IMR-90 (cell line): Measurements from ENCODE around the gene ARR3. TPM values are rescaled to one million over a fixed set of nuclear protein-coding genes. Genes with fewer than 3 reads are reported as not detected.
"Not testable (repeated sequence)": the region's sequence is repeated elsewhere in the genome, so short reads cannot be mapped to it uniquely, and the experiment has no call there.

ENCODE experiments used
- ATAC-seq: fragments of 200-7000 bp; cut with Tn5 transposase; 2 replicates; pipeline ENCODE4 v1.9.1; 2020; ENCODE audit warnings: low read depth, mild to moderate bottlenecking, moderate library complexity
- BruUV-seq: library from RNA; stranded (reverse); fragments of 400-500 nt; replicated peaks from 2 replicates; lab custom pipeline; 2021; lab: Mats Ljungman, UMichigan
- CTCF ChIA-PET: fragments of 300-600 bp; formaldehyde crosslinking; extraction: SDS; loops from one replicate; lab custom pipeline; 2021; ENCODE audit warnings: antibody characterized with exemption; lab: Yijun Ruan, JAX
- POLR2A ChIA-PET: fragments of 300-600 bp; sonication (Branson Sonifier 250); formaldehyde crosslinking; loops from one replicate; lab custom pipeline; 2022; ENCODE audit warnings: antibody characterized with exemption; ENCODE audit not compliant: unreplicated experiment; lab: Charles Lee
- DNase-seq: peaks from one replicate; pipeline ENCODE4 v3.0.0; 2013
- H2AFZ ChIP-seq: replicated peaks from 2 replicates; pipeline ENCODE3; 2013; ENCODE audit warnings: low read length, mild to moderate bottlenecking; ENCODE audit not compliant: poor library complexity
- H2AK5ac ChIP-seq: 2 replicates; pipeline ENCODE4 v1.6.1; 2013; ENCODE audit warnings: low read depth, low read length, inconsistent platforms
- H2AK9ac ChIP-seq: replicated peaks from 2 replicates; pipeline ENCODE3; 2013; ENCODE audit warnings: mild to moderate bottlenecking, low read depth, low read length, moderate library complexity; ENCODE audit not compliant: poor library complexity
- H2BK120ac ChIP-seq: 2 replicates; pipeline ENCODE4 v1.6.1; 2013; ENCODE audit warnings: low read depth, low read length, inconsistent platforms
- H2BK15ac ChIP-seq: 3 replicates; pipeline ENCODE4 v1.6.1; 2013; ENCODE audit warnings: low read depth, low read length, inconsistent platforms
- H2BK20ac ChIP-seq: 2 replicates; pipeline ENCODE4 v1.6.1; 2013; ENCODE audit warnings: low read depth, mild to moderate bottlenecking, inconsistent platforms, low read length, moderate library complexity
- H2BK5ac ChIP-seq: 2 replicates; pipeline ENCODE4 v1.6.1; 2013; ENCODE audit warnings: mild to moderate bottlenecking, low read depth, low read length, inconsistent platforms; ENCODE audit not compliant: poor library complexity, severe bottlenecking
- H3K14ac ChIP-seq: replicated peaks from 2 replicates; pipeline ENCODE4 v1.6.1; 2013; ENCODE audit warnings: low read depth, low read length, inconsistent platforms
- H3K18ac ChIP-seq: 2 replicates; pipeline ENCODE4 v1.6.1; 2013; ENCODE audit warnings: low read depth, low read length, control low read depth
- H3K23ac ChIP-seq: 2 replicates; pipeline ENCODE4 v1.6.1; 2013; ENCODE audit warnings: low read depth, low read length, inconsistent platforms
- H3K27ac ChIP-seq: 2 replicates; pipeline ENCODE4 v1.5.1; 2013; ENCODE audit warnings: mild to moderate bottlenecking, control low read depth, low read length; ENCODE audit not compliant: insufficient read depth
- H3K27me3 ChIP-seq: 2 replicates; pipeline ENCODE4 v1.6.1; 2013; ENCODE audit warnings: low read length; ENCODE audit not compliant: control insufficient read depth, insufficient read depth
- H3K36me3 ChIP-seq: 2 replicates; pipeline ENCODE4 v1.6.1; 2013; ENCODE audit warnings: low read length, mixed read lengths; ENCODE audit not compliant: control insufficient read depth, insufficient read depth
- H3K4ac ChIP-seq: 2 replicates; pipeline ENCODE4 v1.6.1; 2013; ENCODE audit warnings: low read depth, low read length, inconsistent platforms
- H3K4me1 ChIP-seq: 2 replicates; pipeline ENCODE4 v1.6.1; 2013; ENCODE audit warnings: low read length, mixed read lengths; ENCODE audit not compliant: control insufficient read depth, insufficient read depth
- H3K4me2 ChIP-seq: 2 replicates; pipeline ENCODE4 v1.6.1; 2013; ENCODE audit warnings: low read depth, mild to moderate bottlenecking, control low read depth, low read length, moderate library complexity
- H3K4me3 ChIP-seq: 2 replicates; pipeline ENCODE4 v1.5.1; 2013; ENCODE audit warnings: low read depth, mild to moderate bottlenecking, control low read depth, low read length, moderate library complexity; ENCODE audit not compliant: insufficient read depth
- H3K56ac ChIP-seq: 2 replicates; pipeline ENCODE4 v1.6.1; 2013; ENCODE audit warnings: low read length, inconsistent platforms; ENCODE audit not compliant: insufficient read depth; ENCODE audit errors: extremely low read depth
- H3K79me1 ChIP-seq, 2 experiments: 2 replicates each; pipeline ENCODE4 v1.6.1; 2013; ENCODE audit warnings: low read length in 2 of 2, inconsistent platforms in 1 of 2, low read depth in 1 of 2
- H3K9ac ChIP-seq: 2 replicates; pipeline ENCODE4 v1.6.1; 2013; ENCODE audit warnings: low read depth, low read length, control low read depth
- H3K9me1 ChIP-seq: 2 replicates; pipeline ENCODE4 v1.6.1; 2013; ENCODE audit warnings: low read length, inconsistent platforms; ENCODE audit not compliant: insufficient read depth
- H3K9me3 ChIP-seq: 2 replicates; pipeline ENCODE4 v1.6.1; 2013; ENCODE audit warnings: low read length; ENCODE audit not compliant: control insufficient read depth, insufficient read depth
- H4K20me1 ChIP-seq: 2 replicates; pipeline ENCODE4 v1.6.1; 2013; ENCODE audit warnings: low read length, inconsistent platforms; ENCODE audit not compliant: insufficient read depth
- H4K5ac ChIP-seq: 2 replicates; pipeline ENCODE4 v1.6.1; 2013; ENCODE audit warnings: mild to moderate bottlenecking, low read depth, low read length, control low read depth
- H4K8ac ChIP-seq, 2 experiments: 2 replicates each; pipeline ENCODE4 v1.6.1; 2013; ENCODE audit warnings: low read depth in 2 of 2, low read length in 2 of 2, control low read depth in 1 of 2, inconsistent platforms in 1 of 2
- H4K91ac ChIP-seq: 2 replicates; pipeline ENCODE4 v1.6.1; 2013; ENCODE audit warnings: low read depth, low read length, inconsistent platforms; ENCODE audit not compliant: insufficient read depth
- BHLHE40 ChIP-seq: fragments of 150-350 bp; IDR thresholded peaks from 2 replicates; pipeline ENCODE4 v1.6.1; 2016; ENCODE audit warnings: mild to moderate bottlenecking, low read depth, low read length
- POLR2A ChIP-seq: IDR thresholded peaks from 2 replicates; pipeline ENCODE4 v1.6.1; 2012; ENCODE audit warnings: mild to moderate bottlenecking, low read depth, low read length
- whole genome bisulfite sequencing, 2 experiments: methylation state at CpG; one replicate each; pipeline versions ENCODE4 v1.1.5 to v1.1.7; 2013; ENCODE audit warnings: missing lambda C conversion rate in 2 of 2; ENCODE audit not compliant: insufficient read length in 1 of 2; ENCODE audit errors: extremely low coverage in 2 of 2; 5-methylcytosine and 5-hydroxymethylcytosine counted together
- dilution Hi-C: fragments of 300-500 bp; cut with HindIII; formaldehyde crosslinking; loops from one replicate; pipeline ENCODE4 v1.14.3; 2018; ENCODE audit warnings: low sequenced_read_pairs; ENCODE audit not compliant: unreplicated experiment
- in situ Hi-C: fragments of 300-500 bp; cut with MboI; formaldehyde crosslinking; loops from 3 replicates; pipeline ENCODE4 v1.14.3; 2019; ENCODE audit warnings: low sequenced_read_pairs, inconsistent platforms, mixed read lengths
- intact Hi-C: fragments of 100-400 bp; cut with micrococcal nuclease; formaldehyde crosslinking; loops from 2 replicates; pipeline ENCODE4 v1.10.0; 2022
- polyA plus RNA-seq, 3 experiments: library from polyadenylated mRNA; depleted of rRNA; stranded (reverse); fragments of >200 nt; gene quantifications; 2 replicates each; pipeline ENCODE4 v1.2.3, GENCODE V29; 2012; ENCODE audit warnings: low replicate concordance in 1 of 3
- total RNA-seq: library from RNA; depleted of rRNA; stranded (reverse); fragments of >200 nt; gene quantifications from 2 replicates; pipeline ENCODE4 v1.2.3, GENCODE V29; 2012

ARR3 gene
- total and polyA plus RNA-seq, 2 of the 4 experiments (the other 2 are of a cell fraction) = not detected

DNA sequence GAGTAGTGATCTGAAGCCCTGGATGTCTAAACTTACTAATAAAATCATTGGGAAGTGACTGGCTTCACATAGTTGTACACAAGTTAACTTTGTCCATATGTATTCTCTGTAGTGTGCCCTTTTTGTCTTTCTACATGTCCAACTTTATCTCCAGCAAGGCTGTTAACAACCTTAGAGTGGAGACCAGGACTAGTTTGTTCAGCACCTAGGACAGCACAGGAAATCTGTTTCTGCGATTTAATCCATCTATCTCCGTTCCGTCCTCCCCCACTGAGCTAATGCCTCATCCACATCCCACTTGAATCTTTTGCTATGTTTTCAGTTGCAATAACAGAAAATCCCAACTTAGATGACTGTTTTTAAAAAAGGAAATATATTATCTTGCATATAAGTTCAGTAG lies 3.4 kb upstream of the ARR3 start:
- intact Hi-C loops = no loop called here
- POLR2A ChIA-PET = no interaction called here
- Histone ChIP-seq H3K18ac (no peak overlapping the region), H2BK120ac (no peak overlapping the region), H3K9ac (no peak overlapping the region), H3K14ac (no peak overlapping the region), H3K4me3 (no peak overlapping the region), H3K4me2 (no peak overlapping the region), H2BK5ac (no peak overlapping the region), H4K20me1 (no peaks in the 10 kb centered on the region), H3K23ac (no peak overlapping the region), H3K36me3 (no peaks in the 10 kb centered on the region), H2BK20ac (no peak overlapping the region), H2AFZ (no peak overlapping the region), H3K4me1 (no peaks in the 10 kb centered on the region), H3K9me3 (no peaks in the 10 kb centered on the region), H2BK15ac (no peak overlapping the region), H4K91ac (no peak overlapping the region), H2AK9ac (no peak overlapping the region), H3K4ac (no peak overlapping the region), H4K5ac (no peak overlapping the region), H3K27me3 (peaks cover 11% of the 10 kb centered on the region), H3K79me1 (no peaks in the 10 kb centered on the region), H3K56ac (no peak overlapping the region), H3K27ac (no peak overlapping the region), H2AK5ac (no peak overlapping the region), H4K8ac (no peak overlapping the region), H3K9me1 (no peaks in the 10 kb centered on the region)
- ATAC-seq (no peak), DNase-seq (no peak)
- in situ Hi-C loops = no loop called here
- CTCF ChIA-PET = no interaction called here
- TF ChIP-seq BHLHE40 = no peak
- no peak for TF ChIP-seq POLR2A
- no CpG with 5 or more reads among the region's 3 CpGs for whole genome bisulfite sequencing, 2 experiments
- no TSS peak for BruUV-seq
- dilution Hi-C loops = no loop called here

DNA sequence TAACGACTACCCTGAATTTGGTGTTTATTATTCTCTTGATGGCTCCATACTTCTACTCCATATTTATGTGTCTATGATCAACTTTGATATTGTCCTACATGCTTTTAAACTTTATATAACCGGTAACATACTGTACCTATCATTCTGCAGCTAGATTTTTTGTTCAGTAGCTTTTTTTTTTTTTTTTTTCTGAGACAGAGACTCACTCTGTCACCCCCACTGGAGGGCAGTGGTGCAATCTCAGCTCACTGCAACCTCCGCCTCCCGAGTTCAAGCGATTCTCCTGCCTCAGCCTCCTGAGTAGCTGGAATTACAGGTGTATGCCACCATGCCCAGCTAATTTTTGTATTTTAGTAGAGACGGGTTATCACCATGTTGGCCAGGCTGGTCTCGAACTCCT lies 5.9 kb downstream of the ARR3 start:
- H4K8ac ChIP-seq, intact Hi-C loops, H2AK9ac ChIP-seq, H3K9me1 ChIP-seq, H2BK20ac ChIP-seq, DNase-seq, H3K79me1 ChIP-seq, H3K14ac ChIP-seq, dilution Hi-C loops, H3K9me3 ChIP-seq, H3K27me3 ChIP-seq, H3K36me3 ChIP-seq, H3K18ac ChIP-seq, in situ Hi-C loops, H3K27ac ChIP-seq, H2AFZ ChIP-seq, H4K20me1 ChIP-seq, H2AK5ac ChIP-seq, H2BK15ac ChIP-seq, ATAC-seq, BruUV-seq, H3K56ac ChIP-seq, H3K4me2 ChIP-seq, H4K91ac ChIP-seq, H3K9ac ChIP-seq, H3K4me3 ChIP-seq, H3K4me1 ChIP-seq, H4K5ac ChIP-seq, H3K4ac ChIP-seq, H2BK5ac ChIP-seq, H2BK120ac ChIP-seq, H3K23ac ChIP-seq: not testable (repeated sequence)
- ChIA-PET POLR2A (interaction anchor here (0.6 kb wide), 1 partner anchor 1291 kb away, joined by 3 read pairs; no protein-coding TSS in a partner anchor), CTCF (interaction anchor here (1.1 kb wide), 1 partner anchor 103 kb away, joined by 3 read pairs; no protein-coding TSS in a partner anchor)
- WGBS, 2 experiments = 60% methylated on average over 1 of the region's 7 CpGs; no CpG with 5 or more reads in 1 of the 2 experiments
